Measurements from ENCODE around the gene ECHS1.

Gene ECHS1

DNA sequence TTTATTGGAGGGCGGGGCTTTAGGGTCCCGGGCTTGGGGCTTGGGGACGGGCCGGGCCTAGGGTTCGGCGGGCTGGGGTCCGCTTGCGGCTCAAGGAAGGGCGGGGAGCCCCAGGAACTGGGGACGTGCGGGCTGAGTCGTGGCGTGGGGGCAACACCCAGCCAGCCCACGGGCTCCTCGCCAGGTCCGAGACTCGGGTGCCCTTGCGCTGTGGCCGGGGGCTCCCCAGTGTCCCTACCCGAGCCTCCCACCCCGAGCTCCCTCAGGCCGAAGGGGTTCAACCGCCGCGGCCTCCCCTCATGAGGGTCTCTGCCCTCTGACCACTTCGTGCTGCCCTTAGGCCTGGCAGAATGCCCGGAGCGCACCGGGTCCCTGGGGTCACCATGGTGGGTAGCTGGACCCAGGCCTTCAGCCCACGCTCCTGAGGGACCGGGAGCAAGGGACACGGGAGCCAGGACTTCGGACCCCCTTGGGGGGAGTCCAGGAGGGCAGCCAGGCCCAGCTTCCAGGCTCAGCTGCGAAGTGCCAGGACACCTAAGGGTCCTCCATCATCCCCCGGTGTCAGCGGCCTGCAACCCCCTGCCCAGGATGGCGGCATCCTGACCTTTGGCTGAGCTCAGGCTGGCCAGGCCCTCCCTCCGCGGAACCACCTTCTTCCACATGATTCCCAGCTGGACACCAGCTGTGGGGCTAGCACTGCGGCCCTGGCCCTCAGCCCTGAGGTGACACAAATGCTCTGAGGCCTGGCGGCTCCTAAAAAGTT, 14.8 kb downstream of the ECHS1 start:
- no peak for DNase-seq (ENCODE audit: low read depth)

DNA sequence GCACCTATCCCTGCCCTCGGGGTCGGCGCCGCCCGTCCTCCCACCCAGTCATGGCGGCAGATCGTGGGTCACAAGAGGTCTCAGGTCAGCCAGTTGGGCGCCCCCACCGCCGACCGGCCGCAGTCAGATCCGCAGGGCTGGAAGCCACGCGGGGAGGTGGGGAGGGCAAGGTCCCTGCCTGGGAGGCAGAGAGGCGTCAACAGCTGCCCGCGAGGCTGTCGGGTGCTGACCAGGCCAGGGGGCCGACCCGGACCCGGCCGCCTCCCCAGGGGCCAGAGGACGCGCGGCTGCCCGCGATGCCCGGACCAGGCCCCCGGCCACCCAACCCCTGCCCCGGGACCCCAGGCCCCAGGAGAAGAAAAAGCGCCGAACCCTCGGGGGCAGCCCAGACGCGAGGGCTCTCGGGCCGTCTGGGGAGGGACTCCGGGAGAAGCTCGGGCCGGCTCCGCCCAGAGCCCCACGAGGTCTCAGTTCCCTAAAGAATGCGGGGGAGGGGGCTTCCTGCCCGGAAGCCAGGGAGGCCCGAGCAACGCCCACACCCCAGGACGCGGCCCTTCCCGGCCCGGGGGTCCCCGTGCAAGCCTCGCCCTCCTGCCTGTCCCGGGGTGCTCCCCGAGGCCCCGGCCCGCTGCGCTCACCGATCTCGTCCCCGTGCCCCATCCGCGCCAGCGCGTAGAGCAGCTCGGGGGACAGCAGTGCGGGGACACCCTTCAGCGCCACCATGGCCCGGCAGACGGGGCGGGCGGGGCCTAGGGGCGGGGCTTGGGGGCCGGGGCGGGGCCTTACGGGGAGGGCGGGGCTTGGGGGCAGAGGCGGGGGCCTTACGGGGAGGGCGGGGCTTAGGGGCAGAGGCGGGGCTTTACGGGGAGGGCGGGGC, 15.6 kb downstream of the ECHS1 start, which contains the start of gene FUOM:
FUOM (minus strand) TSS at position 735 of the 877 bp plus-strand sequence; CDS start at position 723, 12 bp downstream.
- peak; percentile 48 for DNase-seq (ENCODE audit: low read depth)

GRCh38 chr10:133356549-133357284, 16.4 kb downstream of the ECHS1 start:
- no peak for DNase-seq (ENCODE audit: low read depth)

DNA sequence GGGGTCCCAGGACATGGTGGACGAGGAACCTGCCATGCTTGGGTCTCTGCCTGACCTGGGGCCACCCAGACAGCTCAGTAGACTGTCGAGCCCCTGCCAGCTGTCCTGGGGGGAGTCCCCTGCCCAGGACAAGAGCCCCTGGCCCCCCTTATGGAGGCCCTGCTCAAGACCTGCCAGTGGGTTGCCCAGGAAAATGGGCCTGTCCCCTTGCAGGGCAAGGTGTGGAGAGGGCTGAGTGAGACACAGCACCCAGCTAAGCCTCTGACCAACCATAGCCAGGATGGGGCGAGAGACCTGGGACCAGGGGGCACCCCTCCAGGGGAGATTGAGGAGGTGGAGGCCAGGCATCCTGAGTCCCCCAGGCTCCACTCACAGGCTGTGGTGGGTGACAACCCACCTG, 17.2 kb downstream of the ECHS1 start:
- no peak for DNase-seq (ENCODE audit: low read depth)

- DNase-seq (ENCODE audit: low read depth): no peak
Observed at GRCh38 chr10:133355266-133355665, 17.9 kb downstream of the ECHS1 start.

GRCh38 chr10:133354672-133355240, 18.4 kb downstream of the ECHS1 start:
- DNase-seq (ENCODE audit: low read depth): no peak

GRCh38 chr10:133353988-133354605, 19.1 kb downstream of the ECHS1 start:
- no peak for DNase-seq (ENCODE audit: low read depth)

- no peak for DNase-seq (ENCODE audit: low read depth)
Observed at GRCh38 chr10:133353202-133353959, 19.8 kb downstream of the ECHS1 start.

GRCh38 chr10:133351408-133352318, 21.5 kb downstream of the ECHS1 start:
- no peak for DNase-seq (ENCODE audit: low read depth)

- no peak for DNase-seq (ENCODE audit: low read depth)
Observed at GRCh38 chr10:133350950-133351329, 22.2 kb downstream of the ECHS1 start.

GRCh38 chr10:133350283-133350949, 22.7 kb downstream of the ECHS1 start:
- no peak for DNase-seq (ENCODE audit: low read depth)

- no peak for DNase-seq (ENCODE audit: low read depth)
Observed at GRCh38 chr10:133349577-133350011, 23.6 kb downstream of the ECHS1 start.

- DNase-seq (ENCODE audit: low read depth): no peak
Observed at GRCh38 chr10:133349160-133349568, 24.0 kb downstream of the ECHS1 start.

GRCh38 chr10:133347710-133348517, 25.2 kb downstream of the ECHS1 start:
- no peak for DNase-seq (ENCODE audit: low read depth)

DNA sequence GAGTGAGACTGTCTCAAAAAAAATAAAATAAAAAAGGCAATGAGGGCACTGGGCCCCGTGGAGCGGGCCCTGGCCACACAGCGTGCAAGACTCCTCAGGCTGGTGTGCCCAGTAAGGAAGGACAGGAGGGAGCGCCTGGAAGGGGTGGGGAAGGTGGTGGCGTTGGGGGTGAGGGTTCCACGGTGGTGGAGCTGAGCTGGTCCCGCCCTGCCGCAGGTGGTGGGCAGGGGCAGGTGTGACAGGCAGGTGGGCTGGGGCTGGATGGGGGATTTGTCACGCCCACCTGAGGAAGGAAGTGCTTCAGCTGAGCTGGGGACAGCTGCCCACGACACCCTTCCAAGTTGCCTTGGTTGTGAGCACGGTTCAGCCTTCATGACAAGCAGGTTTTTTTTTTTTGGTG, 26.7 kb downstream of the ECHS1 start:
- DNase-seq (ENCODE audit: low read depth): no peak

DNA sequence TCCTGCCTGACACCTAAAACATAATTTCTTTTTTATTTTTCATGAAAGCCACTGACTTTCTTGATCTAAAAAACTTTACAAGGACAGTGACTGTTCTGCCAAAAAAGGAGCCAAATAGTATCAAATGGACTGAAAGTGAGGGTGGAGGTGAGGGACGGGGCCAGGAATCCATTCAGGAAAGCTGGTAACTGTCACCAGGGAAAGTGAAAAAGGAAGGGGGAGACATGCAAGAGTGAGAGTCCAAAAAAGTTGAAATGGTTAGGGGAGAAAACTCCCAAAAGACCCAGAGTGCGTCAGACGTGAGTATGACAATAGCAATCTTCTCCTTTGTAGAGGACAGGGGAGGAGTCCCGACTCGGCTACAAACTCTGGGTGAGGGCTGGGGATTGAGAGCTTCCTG, 28.9 kb downstream of the ECHS1 start:
- no peak for DNase-seq (ENCODE audit: low read depth)

- DNase-seq (ENCODE audit: low read depth): no peak
Observed at GRCh38 chr10:133343558-133343957, 29.6 kb downstream of the ECHS1 start.

DNA sequence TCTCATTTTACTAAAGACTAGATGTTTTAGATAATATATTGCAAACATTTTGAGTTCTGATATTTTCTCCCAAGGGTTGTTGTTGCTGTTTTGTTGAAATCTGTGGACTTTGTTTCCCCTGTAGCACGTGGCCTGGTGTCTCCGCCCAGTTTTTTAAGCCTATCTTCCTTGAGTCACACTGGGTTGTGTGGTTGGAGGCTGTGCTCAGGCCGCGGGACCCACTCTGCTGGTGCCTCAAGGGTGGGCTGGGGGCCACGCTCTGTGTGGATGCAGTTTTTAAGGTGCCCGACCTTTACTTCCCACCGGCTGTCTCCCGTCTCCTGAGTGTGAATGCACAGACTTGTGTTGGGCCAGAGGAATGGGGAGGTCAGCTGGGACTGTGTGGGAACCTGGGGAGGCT, 30.2 kb downstream of the ECHS1 start:
- DNase-seq (ENCODE audit: low read depth): no peak

All from activated gamma-delta T cell treated with anti-CD3 and anti-CD28 coated beads, Interleukin-2, amount 50 U/mL, for 16 hours (primary cell).